ENCODE data around the gene SLC8A3.

GRCh38 chr14:70049605-70050004, 139.1 kb downstream of the SLC8A3 start:
- no peak for TF ChIP-seq CTCF (IDR thresholded peaks at IDR 0.05)
- TF ChIP-seq POLR2A (IDR thresholded peaks at IDR 0.05): no peak
